OCI-LY7 (cell line): ENCODE data around the gene PRKD2. TPM values are rescaled to one million over a fixed set of nuclear protein-coding genes. Genes with fewer than 3 reads are reported as not detected.

ENCODE experiments used
- Bru-seq: library from RNA; stranded (reverse); fragments of 400-500 nt; gene quantifications from one replicate; lab custom pipeline; 2021; lab: Mats Ljungman, UMichigan
- BruChase-seq, 2 experiments: library from RNA; stranded (reverse); fragments of 400-500 nt; gene quantifications; one replicate each; lab custom pipeline; 2021; lab: Mats Ljungman, UMichigan
- BruUV-seq: library from RNA; stranded (reverse); fragments of 400-500 nt; replicated peaks from 2 replicates; lab custom pipeline; 2021; lab: Mats Ljungman, UMichigan
- CTCF ChIA-PET: fragments of 300-600 bp; sonication (Branson Sonifier 250); formaldehyde crosslinking; loops from one replicate; lab custom pipeline; 2022; ENCODE audit warnings: antibody characterized with exemption; ENCODE audit not compliant: unreplicated experiment; lab: Charles Lee
- POLR2A ChIA-PET: fragments of 300-600 bp; sonication (Branson Sonifier 250); formaldehyde crosslinking; loops from one replicate; lab custom pipeline; 2022; ENCODE audit warnings: antibody characterized with exemption; lab: Charles Lee
- DNase-seq: peaks from one replicate; pipeline ENCODE4 v3.0.0-alpha.2; 2015; ENCODE audit warnings: low spot score
- H2AFZ ChIP-seq: fragments of 200-600 bp; sonication (generic), shearing (Covaris generic); 2 replicates; pipeline ENCODE4 v1.6.1; 2014; ENCODE audit warnings: mild to moderate bottlenecking, antibody characterized with exemption, low read length, moderate library complexity
- H3K27ac ChIP-seq: fragments of 200-600 bp; sonication (generic); 2 replicates; pipeline ENCODE4 v1.5.1; 2014; ENCODE audit warnings: mixed run types, low read depth, mild to moderate bottlenecking, moderate library complexity, low read length, inconsistent platforms; ENCODE audit not compliant: poor library complexity, severe bottlenecking
- H3K36me3 ChIP-seq: fragments of 200-600 bp; sonication (generic); 2 replicates; pipeline ENCODE4 v1.6.1; 2014; ENCODE audit warnings: mild to moderate bottlenecking, antibody characterized with exemption, low read length, moderate library complexity, mixed read lengths; ENCODE audit not compliant: insufficient read depth
- H3K4me1 ChIP-seq: fragments of 200-600 bp; sonication (generic); 2 replicates; pipeline ENCODE4 v1.5.1; 2014; ENCODE audit warnings: mild to moderate bottlenecking, low read length; ENCODE audit not compliant: insufficient read depth, poor library complexity, severe bottlenecking
- H3K4me2 ChIP-seq: fragments of 200-600 bp; sonication (generic); 2 replicates; pipeline ENCODE4 v1.6.1; 2014; ENCODE audit warnings: mild to moderate bottlenecking, low read length
- H3K4me3 ChIP-seq: fragments of 200-600 bp; sonication (generic); 2 replicates; pipeline ENCODE4 v1.5.1; 2014; ENCODE audit warnings: mild to moderate bottlenecking, low read depth, low read length; ENCODE audit not compliant: poor library complexity, severe bottlenecking
- H3K79me2 ChIP-seq: fragments of 200-600 bp; sonication (generic); 2 replicates; pipeline ENCODE4 v1.6.1; 2016; ENCODE audit warnings: low read depth, mild to moderate bottlenecking, low read length, moderate library complexity, mixed read lengths; ENCODE audit not compliant: insufficient read depth
- H3K9me2 ChIP-seq: fragments of 200-600 bp; sonication (generic); 2 replicates; pipeline ENCODE4 v1.6.1; 2016; ENCODE audit warnings: mild to moderate bottlenecking, low read length, mixed read lengths; ENCODE audit not compliant: insufficient read depth
- H3K9me3 ChIP-seq: fragments of 200-600 bp; sonication (generic); 2 replicates; pipeline ENCODE4 v1.6.1; 2014; ENCODE audit warnings: mild to moderate bottlenecking, mixed run types, low read length, mixed read lengths
- H4K20me1 ChIP-seq: fragments of 200-600 bp; sonication (generic); 2 replicates; pipeline ENCODE4 v1.6.1; 2014; ENCODE audit warnings: mild to moderate bottlenecking, antibody characterized with exemption, low read length, moderate library complexity, mixed read lengths; ENCODE audit not compliant: insufficient read depth
- EZH2phosphoT487 ChIP-seq: fragments of 200-600 bp; sonication (generic); IDR thresholded peaks from 2 replicates; pipeline ENCODE4 v1.6.1; 2018; ENCODE audit warnings: low read depth, borderline replicate concordance, mild to moderate bottlenecking, mixed run types, antibody characterized with exemption, low read length, moderate library complexity, mixed read lengths
- intact Hi-C: fragments of 100-400 bp; cut with micrococcal nuclease; formaldehyde crosslinking; loops from one replicate; pipeline ENCODE4 v1.10.0; 2022; ENCODE audit not compliant: unreplicated experiment
- long read RNA-seq: library from polyadenylated mRNA; stranded (forward); transcript quantifications from one replicate; pipeline ENCODE4 v2.0.0, GENCODE V29; 2022
- total RNA-seq, 2 experiments: library from RNA; depleted of rRNA in 1 of 2; stranded (reverse); fragments of >200 nt in 1 of 2; shearing (Covaris generic) in 1 of 2; gene quantifications; 2 replicates each; pipeline ENCODE4 v1.2.3, GENCODE V29; 2014 to 2022
- TF ChIP-seq, protein P1 (sequence below): fragments of 200-600 bp; sonication (generic); conservative IDR thresholded peaks from 2 replicates; pipeline ENCODE4 v1.5.1; 2014; ENCODE audit warnings: mild to moderate bottlenecking, antibody characterized with exemption, low read length, moderate library complexity, mixed read lengths

The PRKD2 gene
- total RNA-seq (2014; rRNA removed; shearing (Covaris generic)) (30.5 and 34.3 TPM in 2 replicates), total RNA-seq (2022) (89.2 and 101 TPM in 2 replicates), Bru-seq, nascent RNA (percentile 63 among the genes with signal in this experiment), BruChase-seq, experiment 1, labeled RNA remaining after a 6-hour chase (percentile 74 among the genes with signal in this experiment), BruChase-seq, experiment 2, labeled RNA remaining after a 2-hour chase (percentile 75 among the genes with signal in this experiment)
- long read RNA-seq, transcript PRKD2-201 (18 exons, 3,070 nt) = major isoform, 24 of 57 reads
- long read RNA-seq, transcript PRKD2-202 (19 exons, 3,321 nt) = minor isoform, 7 of 57 reads
- long read RNA-seq, partial matches to known transcripts = 6 of 57 reads
- long read RNA-seq, other reads (novel, unspliced or antisense) = 15 of 57 reads

GRCh38 chr19:46717034-46717715 is at the start of gene PRKD2:
TSS of gene PRKD2 (minus strand) at chr19:46717114. CDS start at chr19:46716370, 744 bp downstream.
- POLR2A ChIA-PET = interaction anchor here (0.6 to 0.7 kb wide), 3 partner anchors 10 to 509 kb away, joined by 3 to 8 read pairs (median 4); no protein-coding TSS in a partner anchor
- H3K9me2 ChIP-seq = no peaks in the 10 kb centered on the region
- CTCF ChIA-PET = no interaction called here
- no peak within 1 kb of the TSS for H2AFZ ChIP-seq
- TF ChIP-seq EZH2phosphoT487 = no peak
- TF ChIP-seq, protein P1, sequence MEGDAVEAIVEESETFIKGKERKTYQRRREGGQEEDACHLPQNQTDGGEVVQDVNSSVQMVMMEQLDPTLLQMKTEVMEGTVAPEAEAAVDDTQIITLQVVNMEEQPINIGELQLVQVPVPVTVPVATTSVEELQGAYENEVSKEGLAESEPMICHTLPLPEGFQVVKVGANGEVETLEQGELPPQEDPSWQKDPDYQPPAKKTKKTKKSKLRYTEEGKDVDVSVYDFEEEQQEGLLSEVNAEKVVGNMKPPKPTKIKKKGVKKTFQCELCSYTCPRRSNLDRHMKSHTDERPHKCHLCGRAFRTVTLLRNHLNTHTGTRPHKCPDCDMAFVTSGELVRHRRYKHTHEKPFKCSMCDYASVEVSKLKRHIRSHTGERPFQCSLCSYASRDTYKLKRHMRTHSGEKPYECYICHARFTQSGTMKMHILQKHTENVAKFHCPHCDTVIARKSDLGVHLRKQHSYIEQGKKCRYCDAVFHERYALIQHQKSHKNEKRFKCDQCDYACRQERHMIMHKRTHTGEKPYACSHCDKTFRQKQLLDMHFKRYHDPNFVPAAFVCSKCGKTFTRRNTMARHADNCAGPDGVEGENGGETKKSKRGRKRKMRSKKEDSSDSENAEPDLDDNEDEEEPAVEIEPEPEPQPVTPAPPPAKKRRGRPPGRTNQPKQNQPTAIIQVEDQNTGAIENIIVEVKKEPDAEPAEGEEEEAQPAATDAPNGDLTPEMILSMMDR = no peak
- H3K9me3 ChIP-seq = no peaks in the 10 kb centered on the region
- peaks cover 8% of the 10 kb centered on the region; the same call in 1 of the 2 replicates for H4K20me1 ChIP-seq
- intact Hi-C loops = loop anchor here (5.0 kb wide), 1 partner anchor 70 kb away; the partner anchor contains the start of gene SLC1A5
- H3K79me2 ChIP-seq = peaks cover 36% of the 10 kb centered on the region
- peak within 1 kb of the TSS; percentile 92 for H3K4me3 ChIP-seq
- DNase-seq = peak; percentile 85
- peak within 1 kb of the TSS; percentile 99 for H3K4me2 ChIP-seq
- peaks cover 61% of the 10 kb centered on the region for H3K4me1 ChIP-seq
- BruUV-seq = TSS peak; percentile 78
- H3K27ac ChIP-seq = peak within 1 kb of the TSS; percentile 95
- H3K36me3 ChIP-seq = peaks cover 57% of the 10 kb centered on the region

GRCh38 chr19:46764817-46765291 is 47.9 kb upstream of the PRKD2 start:
- Histone ChIP-seq H2AFZ (no peak overlapping the region), H3K36me3 (no peaks in the 10 kb centered on the region), H3K9me3 (no peaks in the 10 kb centered on the region), H3K27ac (no peak overlapping the region), H4K20me1 (no peaks in the 10 kb centered on the region), H3K79me2 (no peaks in the 10 kb centered on the region), H3K4me1 (no peaks in the 10 kb centered on the region), H3K9me2 (no peaks in the 10 kb centered on the region), H3K4me3 (no peak overlapping the region), H3K4me2 (no peak overlapping the region)
- intact Hi-C loops = no loop called here
- CTCF ChIA-PET = no interaction called here
- DNase-seq = no peak
- no peak for TF ChIP-seq EZH2phosphoT487
- TF ChIP-seq, protein P1 = no peak
- BruUV-seq = no TSS peak
- POLR2A ChIA-PET = no interaction called here
